ENCODE results near the gene MRPS5.

GRCh38 chr2:95056461-95057459 lies 64.8 kb downstream of the MRPS5 start:
- TF ChIP-seq POLR2A (IDR thresholded peaks at IDR 0.05; ENCODE audit: low read depth, low read length) (no peak), POLR2AphosphoS5 (IDR thresholded peaks at IDR 0.05; ENCODE audit: low read depth, low read length) (no peak), TAF1 (IDR thresholded peaks at IDR 0.05; ENCODE audit: borderline replicate concordance, low read depth, low read length) (no peak)
